Measurements from ENCODE around the gene ARID5A. TPM values are rescaled to one million over a fixed set of nuclear protein-coding genes. Genes with fewer than 3 reads are reported as not detected.

The ARID5A gene
- total and polyA plus RNA-seq, 2 donors (not counting 1 experiment from before 2014, with no cell fraction given), result 35.5 to 93.0 TPM

DNA sequence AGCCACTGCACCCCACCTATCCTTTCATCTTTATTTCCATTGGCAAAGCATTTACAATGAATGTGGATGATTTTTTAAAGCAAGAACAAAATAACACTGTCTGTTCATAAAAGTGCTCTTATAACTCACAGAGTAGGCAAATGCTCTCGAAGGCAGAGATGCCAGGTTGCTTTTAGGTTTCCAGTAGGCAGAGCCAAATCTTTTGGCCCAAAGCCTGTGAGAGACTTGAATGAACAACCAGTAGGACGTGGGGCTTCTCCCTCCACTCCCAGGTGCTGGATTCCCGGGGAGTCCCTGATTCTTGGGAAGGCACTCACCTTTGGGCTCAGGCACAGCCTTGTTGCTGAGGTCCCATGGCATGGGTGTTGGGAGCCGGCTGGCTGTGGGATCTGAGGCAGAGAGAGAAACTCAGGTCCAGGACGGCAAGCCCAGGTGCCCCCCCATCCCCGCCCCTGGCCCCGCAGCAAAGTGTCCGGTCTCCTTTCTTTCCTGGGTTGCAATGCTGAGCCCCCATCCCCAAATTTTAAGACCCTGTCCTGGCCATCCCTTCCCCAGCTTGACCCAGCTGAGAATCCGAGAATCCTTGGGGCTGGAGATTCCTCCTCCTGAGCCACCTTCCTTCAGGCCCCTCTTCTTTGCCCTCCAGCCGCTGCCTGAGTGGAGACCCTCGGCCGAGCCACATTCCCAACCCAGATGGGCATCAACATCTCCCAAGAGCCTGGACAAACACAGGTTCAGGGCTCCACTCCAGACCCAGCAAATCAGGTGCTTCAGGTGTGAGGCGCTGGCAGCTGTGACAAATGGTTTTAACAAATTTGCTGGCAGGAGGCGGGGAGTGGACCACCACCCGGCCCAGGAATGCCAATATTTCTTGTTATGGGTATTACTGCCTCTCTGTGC is 37.2 kb upstream of the ARID5A start:
- no peak for TF ChIP-seq EZH2 (IDR thresholded peaks at IDR 0.05; ENCODE audit: borderline replicate concordance, insufficient read depth, low read depth, low read length, poor library complexity, severe bottlenecking)
- TF ChIP-seq, protein P1, sequence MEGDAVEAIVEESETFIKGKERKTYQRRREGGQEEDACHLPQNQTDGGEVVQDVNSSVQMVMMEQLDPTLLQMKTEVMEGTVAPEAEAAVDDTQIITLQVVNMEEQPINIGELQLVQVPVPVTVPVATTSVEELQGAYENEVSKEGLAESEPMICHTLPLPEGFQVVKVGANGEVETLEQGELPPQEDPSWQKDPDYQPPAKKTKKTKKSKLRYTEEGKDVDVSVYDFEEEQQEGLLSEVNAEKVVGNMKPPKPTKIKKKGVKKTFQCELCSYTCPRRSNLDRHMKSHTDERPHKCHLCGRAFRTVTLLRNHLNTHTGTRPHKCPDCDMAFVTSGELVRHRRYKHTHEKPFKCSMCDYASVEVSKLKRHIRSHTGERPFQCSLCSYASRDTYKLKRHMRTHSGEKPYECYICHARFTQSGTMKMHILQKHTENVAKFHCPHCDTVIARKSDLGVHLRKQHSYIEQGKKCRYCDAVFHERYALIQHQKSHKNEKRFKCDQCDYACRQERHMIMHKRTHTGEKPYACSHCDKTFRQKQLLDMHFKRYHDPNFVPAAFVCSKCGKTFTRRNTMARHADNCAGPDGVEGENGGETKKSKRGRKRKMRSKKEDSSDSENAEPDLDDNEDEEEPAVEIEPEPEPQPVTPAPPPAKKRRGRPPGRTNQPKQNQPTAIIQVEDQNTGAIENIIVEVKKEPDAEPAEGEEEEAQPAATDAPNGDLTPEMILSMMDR (IDR thresholded peaks at IDR 0.05), result no peak
- H3K9me3 Mint-ChIP-seq (ENCODE audit: insufficient read depth), result peaks cover 9% of the 10 kb centered on the region
- CTCF ChIA-PET, result interaction anchor here (1.0 kb wide), 1 partner anchor 92 kb away, joined by 3 read pairs; no protein-coding TSS in a partner anchor

More for the DNA sequence above, 37.2 kb upstream of the ARID5A start:
- Mint-ChIP-seq H3K4me1 (peaks cover 13% of the 10 kb centered on the region), H3K27me3 (no peaks in the 10 kb centered on the region), H3K27ac (no peak overlapping the region), H3K4me3 (no peak overlapping the region)
- intact Hi-C loops (cut with micrococcal nuclease), result no loop called here
- Histone ChIP-seq H3K36me3 (replicated peaks in 1 of 2; ENCODE audit: control extremely low read depth in 1 of 2, control insufficient read depth in 1 of 2, extremely low read depth in 1 of 2, insufficient read depth in 2 of 2, low read length in 1 of 2) (no peaks in the 10 kb centered on the region), H3K9ac (ENCODE audit: low read length) (no peak overlapping the region), H3K4me1 (ENCODE audit: control insufficient read depth in 2 of 2, insufficient read depth in 2 of 2, low read length in 2 of 2) (peaks cover 11 to 12% of the 10 kb centered on the region in 2 donors), H4K20me1 (ENCODE audit: control insufficient read depth, insufficient read depth, low read length, poor library complexity, severe bottlenecking) (no peaks in the 10 kb centered on the region), H3K4me3 (ENCODE audit: control extremely low read depth in 1 of 5, extremely low read depth in 1 of 5, insufficient read depth in 1 of 5, low read depth in 2 of 5, low read length in 4 of 5) (no peak overlapping the region), H2AFZ (ENCODE audit: insufficient read depth, low read depth, low read length, poor library complexity, severe bottlenecking) (no peak overlapping the region), H3K27ac (ENCODE audit: low read length in 2 of 2) (no peak overlapping the region), H3K79me2 (ENCODE audit: control insufficient read depth, insufficient read depth, low read length) (no peaks in the 10 kb centered on the region), H3K9me3 (ENCODE audit: control extremely low read depth in 1 of 3, control insufficient read depth in 2 of 3, insufficient read depth in 1 of 3, low read length in 2 of 3) (peaks cover 0 to 13% (median 8%) of the 10 kb centered on the region in 3 donors), H3K4me2 (replicated peaks; ENCODE audit: low read depth, low read length, poor library complexity, severe bottlenecking) (no peak overlapping the region), H3K27me3 (replicated peaks in 1 of 4; ENCODE audit: control extremely low read depth in 1 of 4, control insufficient read depth in 3 of 4, insufficient read depth in 4 of 4, low read length in 3 of 4) (no peaks in the 10 kb centered on the region)
- POLR2A ChIA-PET, result no interaction called here
- 93% methylated on average over 12 of the region's 15 CpGs for WGBS (ENCODE audit: insufficient coverage)
- ATAC-seq (ENCODE audit: low read depth), result no peak
- no peak for DNase-seq

Measured in B cell (primary cell).